Heart left ventricle (tissue), 16 donors: Measurements from ENCODE around the gene IL22RA1. TPM values are rescaled to one million over a fixed set of nuclear protein-coding genes. Genes with fewer than 3 reads are reported as not detected.

ENCODE experiments used
- ATAC-seq, 4 donors: fragments of 200-7000 bp; cut with Tn5 transposase; one replicate each; pipeline ENCODE4 v1.9.1; 2020 to 2022; ENCODE audit warnings: moderate library complexity in 4 of 4, mild to moderate bottlenecking in 3 of 4, moderate number of reproducible peaks in 1 of 4
- DNase-seq, 5 donors: peaks; one replicate each; pipeline ENCODE4 v3.0.0-alpha.2; 2020
- H3K27ac ChIP-seq, 12 donors: fragments of 200-600 bp; sonication (generic) in 4 of 12; one replicate each; pipeline versions ENCODE4 v1.5.0 to v1.8.0; 2016 to 2022; ENCODE audit warnings: mild to moderate bottlenecking in 2 of 12
- H3K27me3 ChIP-seq, 9 donors: fragments of 200-600 bp; sonication (generic) in 2 of 9; one replicate each; pipeline versions ENCODE4 v1.5.1 to v1.8.0; 2016 to 2022; ENCODE audit warnings: mild to moderate bottlenecking in 3 of 9
- H3K36me3 ChIP-seq, 9 donors: fragments of 200-600 bp; sonication (generic) in 2 of 9; one replicate each; pipeline versions ENCODE4 v1.5.0 to v1.8.0; 2018 to 2022; ENCODE audit warnings: mild to moderate bottlenecking in 2 of 9
- H3K4me1 ChIP-seq, 12 donors: fragments of 200-600 bp; sonication (generic) in 4 of 12; one replicate each; pipeline versions ENCODE4 v1.5.0 to v1.8.0; 2016 to 2022; ENCODE audit warnings: mild to moderate bottlenecking in 3 of 12
- H3K4me3 ChIP-seq, 12 donors: fragments of 200-600 bp; sonication (generic) in 4 of 12; one replicate each; pipeline versions ENCODE4 v1.5.0 to v1.8.0; 2017 to 2022; ENCODE audit warnings: mild to moderate bottlenecking in 9 of 12, moderate library complexity in 4 of 12
- H3K9me3 ChIP-seq, 12 donors: fragments of 200-600 bp; sonication (generic) in 4 of 12; one replicate each; pipeline versions ENCODE4 v1.5.0 to v1.8.0; 2016 to 2022; ENCODE audit warnings: mild to moderate bottlenecking in 1 of 12
- CTCF ChIP-seq, 12 donors: fragments of 200-600 bp; sonication (generic) in 4 of 12; IDR thresholded peaks; one replicate each; pipeline versions ENCODE4 v1.5.0 to v1.8.0; 2018 to 2022; ENCODE audit warnings: antibody characterized with exemption in 12 of 12, mild to moderate bottlenecking in 5 of 12
- POLR2A ChIP-seq, 2 donors: fragments of 450-650 bp; IDR thresholded peaks; one replicate each; pipeline ENCODE4 v1.6.1; 2017; ENCODE audit warnings: antibody characterized with exemption in 2 of 2, mild to moderate bottlenecking in 2 of 2, moderate library complexity in 2 of 2
- WGBS, 4 donors: extraction: QIAGEN DNeasy Blood & Tissue Kit in 2 of 4; methylation state at CpG; one replicate each; pipeline versions ENCODE4 v1.1.5 to v1.1.7; 2013 to 2018; 5-methylcytosine and 5-hydroxymethylcytosine counted together
- intact Hi-C, 10 donors: fragments of 100-400 bp; cut with DNase I; formaldehyde crosslinking; loops; one replicate each; pipeline versions ENCODE4 v1.11.1 to v1.14.2; 2022
- polyA plus RNA-seq, 2 donors: library from polyadenylated mRNA; stranded (reverse); fragments of 200-250 nt; gene quantifications; one replicate each; pipeline ENCODE4 v1.2.3, GENCODE V29; 2013
- total RNA-seq, 9 donors: library from RNA; depleted of rRNA in 2 of 9; stranded (reverse); fragments of >200 nt in 2 of 9; fragmentation: NEBNext Ultra II Directional in 3 of 9; extraction: Animal tissue kit (Norgen Biotek cat#: 25700) in 3 of 9; gene quantifications; one replicate each; pipeline versions ENCODE4 v1.1.0 to v1.2.4, GENCODE V29; 2016 to 2023
- donor health status: ischemic (EF 13 %, LVEDD 7.1; RV severe dilation, severe dysfunction).
- donor health status: healthy with polysubstance abuse.
- donor health status: DM: no; HTN: yes; CAD: no.
- donor health status: DM: no; HTN: no; CAD: no.
- donor health status: ischemic (EF 25% LVEDD 6.9; RV normal size, moderate dysfunction).
- donor health status: ischemic (EF 25% LVEDD 5.7; RV mildly dilated, moderate dysfunction).
- donor health status: healthy.
- donor health status: DM: yes; HTN: yes; CAD: no.
- donor health status: ischemic (EF 35%, LVEDD 5.7; RV mildly dilated, moderate dysfunction).
- donor health status: nonischemic (EF 11% LVEDD 7.7; RV severe dilation, severe dysfunction).
- donor health status: DM: yes; HTN: yes; CAD: no.
- donor health status: PGD.
- donor health status: ischemic (EF 29% LVEDD 5.4; RV normal size, mild dysfunction).
- donor health status: nonischemic (EF 23%, LVEDD 6.1; RV moderate dilation, normal function).

IL22RA1 gene
- total and polyA plus RNA-seq, 11 donors: 0.04 to 1.3 (median 0.36) TPM; not detected in 3

GRCh38 chr1:24122776-24123175 lies 20.2 kb downstream of the IL22RA1 start:
- ATAC-seq (no peak), DNase-seq (peak in 1 of 5 donors; percentile 20)
- 91 to 94% (median 92%) methylated on average over 7 of the region's 7 CpGs for WGBS, 4 donors
- H3K27ac ChIP-seq: no peak overlapping the region
- intact Hi-C loops: no loop called here
- no peak overlapping the region for H3K4me3 ChIP-seq
- no peak for TF ChIP-seq POLR2A (IDR thresholded peaks at IDR 0.05)
- TF ChIP-seq CTCF (IDR thresholded peaks at IDR 0.05): no peak
- H3K27me3 ChIP-seq: peaks cover 0 to 4% (median 0%) of the 10 kb centered on the region in 9 donors
- no peaks in the 10 kb centered on the region for H3K9me3 ChIP-seq
- peaks cover 0 to 29% (median 14%) of the 10 kb centered on the region in 12 donors for H3K4me1 ChIP-seq
- no peaks in the 10 kb centered on the region for H3K36me3 ChIP-seq

- DNase-seq: peak in 1 of 5 donors; percentile 17
- Histone ChIP-seq H3K27me3 (peaks cover 0 to 5% (median 0%) of the 10 kb centered on the region in 9 donors), H3K36me3 (no peaks in the 10 kb centered on the region), H3K4me1 (peaks cover 0 to 26% (median 14%) of the 10 kb centered on the region in 12 donors), H3K9me3 (no peaks in the 10 kb centered on the region), H3K27ac (no peak overlapping the region), H3K4me3 (no peak overlapping the region)
- WGBS, 4 donors: 85 to 93% (median 91%) methylated on average over 14 of the region's 14 CpGs
- TF ChIP-seq CTCF (IDR thresholded peaks at IDR 0.05) (no peak), POLR2A (IDR thresholded peaks at IDR 0.05) (no peak)
- intact Hi-C loops: no loop called here
- ATAC-seq: no peak
These were observed 21.5 kb downstream of the IL22RA1 start for GRCh38 chr1:24121406-24121805.

DNA sequence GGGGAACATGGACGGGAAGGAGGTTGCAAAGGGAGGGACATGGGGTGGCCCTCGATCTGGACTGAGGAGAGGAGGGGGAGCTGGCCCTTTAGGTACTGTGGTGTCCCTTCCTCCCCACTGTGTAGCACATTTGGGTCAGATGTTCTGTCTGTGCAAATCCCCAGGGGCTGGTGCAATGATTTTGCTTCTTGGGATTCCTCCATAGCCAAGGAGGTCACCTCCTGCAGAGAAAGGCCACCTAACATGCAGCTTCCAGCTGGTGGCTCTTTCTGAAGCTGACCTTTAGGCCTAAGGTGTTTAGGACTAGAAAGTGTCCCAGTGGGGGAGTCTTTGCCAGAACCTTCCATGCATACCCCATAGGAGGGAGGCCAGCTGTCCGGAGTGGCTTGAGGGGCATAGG lies 22.0 kb downstream of the IL22RA1 start:
- H3K4me1 ChIP-seq: peaks cover 0 to 23% (median 13%) of the 10 kb centered on the region in 12 donors
- intact Hi-C loops: no loop called here
- 55 to 60% (median 58%) methylated on average over 3 of the region's 3 CpGs for WGBS, 4 donors
- H3K27me3 ChIP-seq: peaks cover 0 to 5% (median 0%) of the 10 kb centered on the region in 9 donors
- TF ChIP-seq POLR2A (IDR thresholded peaks at IDR 0.05): no peak
- TF ChIP-seq CTCF (IDR thresholded peaks at IDR 0.05): no peak
- peak overlapping the region in 11 of 12 donors; percentile 20 to 83 (median 73) for H3K27ac ChIP-seq
- no peak overlapping the region for H3K4me3 ChIP-seq
- no peaks in the 10 kb centered on the region for H3K9me3 ChIP-seq
- DNase-seq (no peak), ATAC-seq (peak in 2 of 4 donors; percentile 1 to 2)
- no peaks in the 10 kb centered on the region for H3K36me3 ChIP-seq

DNA sequence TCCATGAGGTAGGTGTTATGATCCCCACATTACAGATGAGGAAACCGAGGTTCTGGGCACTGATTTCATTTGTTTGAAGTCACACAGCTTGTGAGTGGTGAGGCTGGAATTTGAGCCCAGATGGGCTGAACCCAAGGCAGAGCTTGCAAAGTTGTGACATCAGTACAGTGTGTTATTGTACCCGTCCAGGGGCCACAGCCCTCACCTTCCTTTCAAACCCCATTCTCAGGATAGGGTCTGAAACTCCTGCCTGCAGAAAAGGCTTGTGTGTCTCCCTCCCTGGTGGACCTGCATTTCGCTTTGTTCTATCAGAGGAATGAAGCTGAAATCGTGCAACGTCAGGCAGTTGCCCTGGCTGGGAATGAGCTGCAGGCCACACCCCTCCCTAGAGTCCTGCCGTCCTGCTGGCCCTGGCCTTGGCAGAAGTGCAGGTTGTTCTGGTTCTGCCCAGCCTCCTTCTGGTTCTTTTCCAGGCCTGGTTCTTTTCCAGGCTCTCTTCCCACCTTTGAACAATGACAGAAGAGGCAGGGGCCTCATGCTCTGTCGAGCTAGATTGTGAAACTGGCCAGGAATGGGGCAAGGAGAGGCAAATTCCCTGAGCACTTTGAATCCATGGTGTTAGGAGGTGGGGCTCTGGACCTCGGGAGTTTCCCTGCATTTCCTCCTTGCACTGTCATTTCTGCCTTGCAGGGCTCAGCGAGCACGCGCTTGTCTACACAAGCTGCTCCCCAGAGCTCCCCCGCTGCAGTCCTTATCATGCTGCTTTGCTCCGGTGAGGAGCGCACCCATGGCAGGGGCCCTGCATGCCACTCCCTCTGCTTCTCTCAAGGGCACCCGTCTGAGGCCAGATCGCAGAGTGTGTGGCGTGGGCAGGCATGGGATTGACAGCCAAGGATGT lies 22.8 kb downstream of the IL22RA1 start:
- DNase-seq: peak in 4 of 5 donors; percentile 46 to 84 (median 64)
- Histone ChIP-seq H3K9me3 (no peaks in the 10 kb centered on the region), H3K27ac (peak overlapping the region in 11 of 12 donors; percentile 20 to 83 (median 73)), H3K4me1 (peaks cover 0 to 21% (median 13%) of the 10 kb centered on the region in 12 donors), H3K36me3 (no peaks in the 10 kb centered on the region), H3K27me3 (peaks cover 0 to 5% (median 0%) of the 10 kb centered on the region in 9 donors), H3K4me3 (no peak overlapping the region)
- intact Hi-C loops: no loop called here
- ATAC-seq: peak; percentile 82 to 85 (median 84)
- TF ChIP-seq POLR2A (IDR thresholded peaks at IDR 0.05) (no peak), CTCF (IDR thresholded peaks at IDR 0.05) (no peak)
- WGBS, 4 donors: 18 to 35% (median 25%) methylated on average over 10 to 17 of the region's 17 CpGs
